Cardiac muscle cell (in vitro differentiated cells and primary cell): ENCODE results near the gene DPH1. TPM values are rescaled to one million over a fixed set of nuclear protein-coding genes. Genes with fewer than 3 reads are reported as not detected.

Experiments used
- DNase-seq, 2 donors: peaks; one replicate each; pipeline versions ENCODE4 v3.0.0 to v3.0.0-alpha.2; 2010 to 2017; ENCODE audit warnings: low read depth in 1 of 2, low spot score in 1 of 2
- H3K27ac ChIP-seq: fragments of 200-600 bp; sonication (generic); 2 replicates; pipeline ENCODE4 v1.5.1; 2016
- H3K27me3 ChIP-seq: fragments of 200-600 bp; sonication (generic); 2 replicates; pipeline ENCODE4 v1.6.0; 2016; ENCODE audit warnings: control low read depth
- H3K36me3 ChIP-seq: fragments of 200-600 bp; sonication (generic); 2 replicates; pipeline ENCODE4 v1.5.1; 2016; ENCODE audit warnings: control low read depth
- H3K4me1 ChIP-seq: fragments of 200-600 bp; sonication (generic); 2 replicates; pipeline ENCODE4 v1.8.1; 2017; ENCODE audit warnings: low read depth, mild to moderate bottlenecking, mixed run types
- H3K4me3 ChIP-seq: fragments of 200-600 bp; sonication (generic); 2 replicates; pipeline ENCODE4 v1.5.1; 2016; ENCODE audit warnings: mild to moderate bottlenecking
- H3K9me3 ChIP-seq: fragments of 200-600 bp; sonication (generic); 2 replicates; pipeline ENCODE4 v1.5.1; 2017; ENCODE audit warnings: low read depth, mild to moderate bottlenecking, control low read depth
- CTCF ChIP-seq: IDR thresholded peaks from 2 replicates; pipeline ENCODE4 v1.5.1; 2012; ENCODE audit warnings: low read depth, mild to moderate bottlenecking, low read length
- polyA plus RNA-seq: library from polyadenylated mRNA; unstranded; fragments of >200 nt; fragmentation: Nextera tagmentation; extraction: Ambion mirVana; gene quantifications from 2 replicates; pipeline ENCODE4 v1.2.1, GENCODE V29; 2016
- total RNA-seq: library from RNA; depleted of rRNA; stranded (reverse); fragments of >200 nt; gene quantifications from 2 replicates; pipeline ENCODE4 v1.2.3, GENCODE V29; 2016

Gene DPH1
- total and polyA plus RNA-seq, 2 experiments from 2014 or later = 59.5 to 88.6 TPM

GRCh38 chr17:2084766-2085647, 55.1 kb downstream of the DPH1 start:
- no peaks in the 10 kb centered on the region for H3K27me3 ChIP-seq
- peaks cover 11% of the 10 kb centered on the region for H3K36me3 ChIP-seq
- peak in 1 of 2 donors; percentile 93 for DNase-seq
- no peak overlapping the region for H3K4me3 ChIP-seq
- H3K9me3 ChIP-seq = no peaks in the 10 kb centered on the region
- H3K27ac ChIP-seq = peak overlapping the region; percentile 96
- TF ChIP-seq CTCF = no peak
- H3K4me1 ChIP-seq = peaks cover 75% of the 10 kb centered on the region

- Histone ChIP-seq H3K4me3 (no peak overlapping the region), H3K27me3 (no peaks in the 10 kb centered on the region), H3K9me3 (no peaks in the 10 kb centered on the region), H3K4me1 (peaks cover 79% of the 10 kb centered on the region), H3K27ac (peak overlapping the region; percentile 96), H3K36me3 (peaks cover 8% of the 10 kb centered on the region)
- peak in 1 of 2 donors; percentile 81 for DNase-seq
- no peak for TF ChIP-seq CTCF
Measured at GRCh38 chr17:2085648-2085949, 55.6 kb downstream of the DPH1 start.

GRCh38 chr17:2086306-2086705, 56.4 kb downstream of the DPH1 start:
- H3K9me3 ChIP-seq = no peaks in the 10 kb centered on the region
- no peak for TF ChIP-seq CTCF
- H3K27me3 ChIP-seq = no peaks in the 10 kb centered on the region
- H3K36me3 ChIP-seq = peaks cover 6% of the 10 kb centered on the region
- H3K27ac ChIP-seq = peak overlapping the region; percentile 96
- peaks cover 86% of the 10 kb centered on the region for H3K4me1 ChIP-seq
- DNase-seq = no peak
- H3K4me3 ChIP-seq = no peak overlapping the region

- no peak for TF ChIP-seq CTCF
- Histone ChIP-seq H3K27ac (peak overlapping the region; percentile 34), H3K36me3 (no peaks in the 10 kb centered on the region), H3K4me3 (no peak overlapping the region), H3K27me3 (no peaks in the 10 kb centered on the region), H3K9me3 (no peaks in the 10 kb centered on the region), H3K4me1 (peaks cover 81% of the 10 kb centered on the region)
- DNase-seq = peak in 1 of 2 donors; percentile 44
Measured at GRCh38 chr17:2087597-2088211, 57.8 kb downstream of the DPH1 start.

- Histone ChIP-seq H3K27me3 (no peaks in the 10 kb centered on the region), H3K36me3 (no peaks in the 10 kb centered on the region), H3K4me1 (peaks cover 72% of the 10 kb centered on the region), H3K27ac (no peak overlapping the region), H3K4me3 (no peak overlapping the region), H3K9me3 (no peaks in the 10 kb centered on the region)
- peak in 1 of 2 donors; percentile 80 for DNase-seq
- TF ChIP-seq CTCF = no peak
Measured at GRCh38 chr17:2089021-2089422, 59.1 kb downstream of the DPH1 start.
